Endothelial cell of umbilical vein (primary cell): ENCODE data around the gene ZSCAN29. TPM values are rescaled to one million over a fixed set of nuclear protein-coding genes. Genes with fewer than 3 reads are reported as not detected.

Experiments used
- BruUV-seq: library from RNA; stranded (reverse); fragments of 400-500 nt; replicated peaks from 2 replicates; lab custom pipeline; 2021; lab: Mats Ljungman, UMichigan
- CTCF ChIA-PET: fragments of 300-600, 350-600 bp; sonication (Branson Sonifier 250); formaldehyde crosslinking; loops from one replicate; lab custom pipeline; 2021; ENCODE audit warnings: antibody characterized with exemption, inconsistent platforms; lab: Charles Lee
- POLR2A ChIA-PET: fragments of 300-600, 350-600 bp; sonication (Branson Sonifier 250); formaldehyde crosslinking; loops from one replicate; lab custom pipeline; 2021; ENCODE audit warnings: antibody characterized with exemption, inconsistent platforms; lab: Charles Lee
- DNase-seq: peaks from one replicate; pipeline ENCODE4 v3.0.0-alpha.2; 2011; ENCODE audit warnings: low read depth, low spot score
- FAIRE-seq: peaks from 2 replicates; lab custom pipeline; 2011; peaks lifted over from hg19 to GRCh38; lab: Jason Lieb, UNC
- H2AFZ ChIP-seq: 2 replicates; pipeline ENCODE4 v1.6.0; 2012; ENCODE audit warnings: low read depth, low read length, control low read depth, inconsistent platforms
- H3K27ac ChIP-seq: 2 replicates; pipeline ENCODE4 v1.5.1; 2011; ENCODE audit warnings: low read depth, mild to moderate bottlenecking, control low read depth, low read length, moderate library complexity; ENCODE audit not compliant: insufficient read depth
- H3K27me3 ChIP-seq, 2 experiments: 2 replicates each; pipeline versions ENCODE4 v1.6.0 to v1.6.1; 2011; ENCODE audit warnings: low read length in 2 of 2, mixed read lengths in 1 of 2; ENCODE audit not compliant: control insufficient read depth in 2 of 2, insufficient read depth in 2 of 2
- H3K36me3 ChIP-seq, 2 experiments: 2 replicates in 1 of 2; 3 replicates in 1 of 2; pipeline ENCODE4 v1.5.1; 2011; ENCODE audit warnings: low read length in 2 of 2, mild to moderate bottlenecking in 1 of 2, moderate library complexity in 1 of 2; ENCODE audit not compliant: control insufficient read depth in 2 of 2, insufficient read depth in 2 of 2; ENCODE audit errors: extremely low read depth in 1 of 2
- H3K4me1 ChIP-seq: 3 replicates; pipeline ENCODE4 v1.5.1; 2011; ENCODE audit warnings: mild to moderate bottlenecking, low read length; ENCODE audit not compliant: control insufficient read depth, insufficient read depth; ENCODE audit errors: extremely low read depth
- H3K4me2 ChIP-seq: 2 replicates; pipeline ENCODE4 v1.6.1; 2011; ENCODE audit warnings: low read length, control low read depth, mixed read lengths; ENCODE audit not compliant: insufficient read depth
- H3K4me3 ChIP-seq, 3 experiments: fragments of 200-600 bp in 1 of 3; sonication (generic), shearing (Covaris generic) in 1 of 3; replicated peaks in 1 of 3; 2 replicates each; pipeline ENCODE4 v1.5.1; 2011 to 2016; ENCODE audit warnings: control low read depth in 3 of 3, low read length in 3 of 3, mild to moderate bottlenecking in 2 of 3, inconsistent platforms in 1 of 3, low read depth in 1 of 3, moderate library complexity in 1 of 3; ENCODE audit not compliant: insufficient read depth in 1 of 3
- H3K79me2 ChIP-seq: 2 replicates; pipeline ENCODE4 v1.6.0; 2012; ENCODE audit warnings: low read length, inconsistent platforms; ENCODE audit not compliant: control insufficient read depth, insufficient read depth
- H3K9ac ChIP-seq: replicated peaks from 2 replicates; pipeline ENCODE3; 2011; ENCODE audit warnings: low read length, control low read depth; ENCODE audit not compliant: insufficient read depth; ENCODE audit errors: extremely low read depth
- H3K9me1 ChIP-seq: replicated peaks from 3 replicates; pipeline ENCODE4 v1.6.0; 2011; ENCODE audit warnings: mild to moderate bottlenecking, low read length; ENCODE audit not compliant: control insufficient read depth, insufficient read depth; ENCODE audit errors: extremely low read depth
- H3K9me3 ChIP-seq: replicated peaks from 2 replicates; pipeline ENCODE4 v1.5.1; 2012; ENCODE audit warnings: low read length, inconsistent platforms; ENCODE audit not compliant: control insufficient read depth, insufficient read depth
- H4K20me1 ChIP-seq: replicated peaks from 2 replicates; pipeline ENCODE3; 2011; ENCODE audit warnings: mild to moderate bottlenecking, low read length; ENCODE audit not compliant: control insufficient read depth, insufficient read depth; ENCODE audit errors: extremely low read depth
- CTCF ChIP-seq, 2 donors: IDR thresholded peaks; 1 replicate in 1 of 2; 2 replicates in 1 of 2; pipeline ENCODE4 v1.5.1; 2011; ENCODE audit warnings: low read length in 2 of 2, mild to moderate bottlenecking in 2 of 2, moderate library complexity in 2 of 2, control low read depth in 1 of 2, inconsistent platforms in 1 of 2, low read depth in 1 of 2; ENCODE audit not compliant: insufficient read depth in 1 of 2; ENCODE audit errors: extremely low read depth in 1 of 2
- EZH2 ChIP-seq: IDR thresholded peaks from 2 replicates; pipeline ENCODE4 v1.6.1; 2012; ENCODE audit warnings: borderline replicate concordance, low read depth, mild to moderate bottlenecking, moderate library complexity, low read length, inconsistent platforms; ENCODE audit not compliant: severe bottlenecking
- FOS ChIP-seq: IDR thresholded peaks from 2 replicates; pipeline ENCODE4 v1.6.1; 2011; ENCODE audit warnings: mild to moderate bottlenecking, low read length, moderate library complexity, borderline replicate concordance; ENCODE audit not compliant: insufficient read depth
- GATA2 ChIP-seq: IDR thresholded peaks from 2 replicates; pipeline ENCODE4 v1.7.0; 2011; ENCODE audit warnings: low read depth, mild to moderate bottlenecking, moderate library complexity, mixed read lengths, low read length; ENCODE audit not compliant: insufficient read length, insufficient read depth
- JUN ChIP-seq: IDR thresholded peaks from 2 replicates; pipeline ENCODE4 v1.6.1; 2011; ENCODE audit warnings: borderline replicate concordance, low read depth; ENCODE audit not compliant: insufficient read length, insufficient read depth
- MAX ChIP-seq: IDR thresholded peaks from 2 replicates; pipeline ENCODE4 v1.6.1; 2011; ENCODE audit not compliant: insufficient read depth, insufficient read length
- MYC ChIP-seq: IDR thresholded peaks from one replicate; pipeline ENCODE4 v1.6.1; 2011; ENCODE audit warnings: mild to moderate bottlenecking, low read depth, low read length
- POLR2A ChIP-seq: IDR thresholded peaks from 2 replicates; pipeline ENCODE4 v1.6.1; 2012; ENCODE audit warnings: low read depth, mild to moderate bottlenecking, control low read depth, low read length
- POLR2AphosphoS5 ChIP-seq: IDR thresholded peaks from 2 replicates; pipeline ENCODE4 v1.6.1; 2012; ENCODE audit warnings: low read depth, mild to moderate bottlenecking, control low read depth, low read length, moderate library complexity; ENCODE audit not compliant: insufficient read depth
- dilution Hi-C: fragments of 300-500 bp; cut with MboI; formaldehyde crosslinking; loops from one replicate; pipeline ENCODE4 v1.15.0; 2019; ENCODE audit warnings: low sequenced_read_pairs; ENCODE audit not compliant: extremely low pct_ligation_motif_present
- intact Hi-C: fragments of 100-400 bp; cut with micrococcal nuclease; formaldehyde crosslinking; loops from one replicate; pipeline ENCODE4 v1.10.0; 2022
- polyA plus RNA-seq, 4 experiments: library from polyadenylated mRNA; depleted of rRNA in 3 of 4; stranded (reverse) in 3 of 4; unstranded in 1 of 4; fragments of >200 nt; gene quantifications; 2 replicates each; pipeline versions ENCODE4 v1.2.1 to v1.2.3, GENCODE V29; 2011 to 2012; ENCODE audit warnings: missing spikeins in 1 of 4
- total RNA-seq: library from RNA; stranded (reverse); gene quantifications from 2 replicates; pipeline ENCODE4 v1.2.3, GENCODE V29; 2021

Gene ZSCAN29
- total and polyA plus RNA-seq, 2 donors (not counting 3 experiments of a cell fraction or from before 2014, with no cell fraction given), result 3.7 to 15.7 TPM

GRCh38 chr15:43378601-43379000, 7.8 kb upstream of the ZSCAN29 start:
- Histone ChIP-seq H3K27ac (no peak overlapping the region), H3K36me3 (peaks cover 4 to 8% of the 10 kb centered on the region in 2 experiments), H4K20me1 (no peaks in the 10 kb centered on the region), H3K79me2 (no peaks in the 10 kb centered on the region), H3K4me3 (no peak overlapping the region), H3K4me2 (no peak overlapping the region), H3K4me1 (no peaks in the 10 kb centered on the region), H3K9me1 (no peaks in the 10 kb centered on the region), H3K9ac (no peak overlapping the region), H2AFZ (no peak overlapping the region), H3K9me3 (no peaks in the 10 kb centered on the region), H3K27me3 (no peaks in the 10 kb centered on the region)
- ChIA-PET POLR2A (no interaction called here), CTCF (no interaction called here)
- intact Hi-C loops, result no loop called here
- BruUV-seq, result no TSS peak
- dilution Hi-C loops, result no loop called here
- no peak for TF ChIP-seq MAX
- no peak for TF ChIP-seq EZH2
- no peak for TF ChIP-seq FOS
- TF ChIP-seq JUN, result no peak
- TF ChIP-seq GATA2, result no peak
- TF ChIP-seq POLR2AphosphoS5, result no peak
- no peak for TF ChIP-seq MYC
- no peak for TF ChIP-seq CTCF (IDR thresholded peaks at IDR 0.05; ENCODE audit: extremely low read depth in 1 of 2, insufficient read depth in 1 of 2, low read depth in 1 of 2, low read length in 2 of 2)
- no peak for TF ChIP-seq POLR2A
- FAIRE-seq (no peak), DNase-seq (no peak)
